ENCODE data around the gene C2CD2.
"Not testable (repeated sequence)": the region's sequence is repeated elsewhere in the genome, so short reads cannot be mapped to it uniquely, and the experiment has no call there.

Gene C2CD2

DNA sequence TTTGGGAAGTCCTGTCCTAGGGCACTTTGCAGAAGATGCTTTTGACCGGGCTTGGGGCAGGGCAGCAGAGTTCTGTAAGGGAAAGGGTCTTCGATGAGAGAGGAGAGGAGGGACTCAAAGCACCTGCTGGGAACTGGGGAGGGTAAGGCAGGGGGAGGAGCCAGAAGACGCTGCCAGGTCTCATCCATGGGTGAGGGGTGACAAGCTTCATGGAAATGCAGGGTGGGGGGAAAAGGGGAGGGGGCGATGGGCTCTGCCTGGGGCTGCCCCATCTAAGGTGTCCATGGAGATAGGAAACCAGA, 20.9 kb upstream of the C2CD2 start:
- no peak for DNase-seq (ENCODE audit: low read depth)

DNA sequence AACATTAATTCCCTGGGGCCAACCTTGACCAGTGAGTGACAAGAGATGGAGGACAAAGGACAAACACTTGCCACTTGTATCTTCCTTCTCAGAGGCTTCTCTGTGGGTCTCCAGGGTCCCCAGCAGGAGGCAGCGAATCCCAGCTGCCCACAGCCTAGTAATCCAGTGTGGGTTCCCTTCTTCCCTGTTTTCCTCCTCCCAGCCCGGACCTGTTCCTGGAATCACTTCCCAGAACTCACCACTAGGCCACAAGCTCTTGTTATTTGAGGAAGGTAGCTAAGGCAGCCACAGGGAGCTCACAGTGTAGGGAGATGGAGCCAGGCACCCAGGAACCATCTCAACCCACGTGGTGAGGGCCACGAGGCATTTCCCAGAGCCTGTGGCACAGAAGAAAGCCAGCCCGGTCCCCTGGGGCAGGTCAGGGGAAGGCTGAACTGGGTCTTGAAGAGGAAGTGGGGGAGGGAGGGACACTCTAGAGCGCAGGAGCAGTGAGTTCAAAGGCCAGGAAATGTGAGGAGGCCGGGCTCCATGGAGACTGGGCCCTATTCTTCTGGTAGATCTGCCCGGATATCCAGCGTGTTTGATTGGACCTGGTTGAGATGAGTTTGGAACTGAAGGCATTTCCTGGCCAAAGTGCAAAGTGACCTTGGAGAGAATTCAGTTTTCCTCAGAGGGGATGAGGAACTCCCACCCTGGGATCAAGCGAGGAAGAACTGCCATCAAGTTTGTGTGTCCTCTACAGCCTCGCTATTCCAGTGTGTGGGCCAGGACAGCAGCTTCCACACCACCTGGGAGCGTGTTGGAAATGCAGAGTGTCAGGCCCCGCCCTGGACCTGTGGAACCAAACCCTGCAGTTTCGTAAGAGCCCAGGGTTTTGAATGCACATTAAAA, 20.3 kb upstream of the C2CD2 start:
- DNase-seq (ENCODE audit: low read depth), result no peak

DNA sequence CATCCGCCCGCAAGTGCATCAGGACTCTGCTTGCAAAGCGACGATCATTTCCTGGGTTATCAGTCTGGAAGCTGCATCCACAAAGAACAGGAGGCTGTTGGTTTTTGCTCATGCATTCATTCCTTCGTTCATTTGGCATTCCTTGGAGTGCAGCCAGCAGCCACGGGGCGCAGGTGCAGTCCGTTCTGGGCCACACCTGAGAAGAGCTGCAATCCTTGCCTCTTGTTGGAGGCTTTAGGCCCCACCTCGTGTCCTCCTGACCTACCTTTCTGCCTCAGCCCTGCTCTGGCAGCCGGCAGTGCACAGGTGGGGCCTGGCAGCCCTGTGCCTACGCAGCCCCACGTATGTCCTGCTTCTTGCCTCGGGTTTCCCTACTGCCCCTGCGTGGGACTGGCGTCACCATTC, 19.6 kb upstream of the C2CD2 start:
- no peak for DNase-seq (ENCODE audit: low read depth)

DNA sequence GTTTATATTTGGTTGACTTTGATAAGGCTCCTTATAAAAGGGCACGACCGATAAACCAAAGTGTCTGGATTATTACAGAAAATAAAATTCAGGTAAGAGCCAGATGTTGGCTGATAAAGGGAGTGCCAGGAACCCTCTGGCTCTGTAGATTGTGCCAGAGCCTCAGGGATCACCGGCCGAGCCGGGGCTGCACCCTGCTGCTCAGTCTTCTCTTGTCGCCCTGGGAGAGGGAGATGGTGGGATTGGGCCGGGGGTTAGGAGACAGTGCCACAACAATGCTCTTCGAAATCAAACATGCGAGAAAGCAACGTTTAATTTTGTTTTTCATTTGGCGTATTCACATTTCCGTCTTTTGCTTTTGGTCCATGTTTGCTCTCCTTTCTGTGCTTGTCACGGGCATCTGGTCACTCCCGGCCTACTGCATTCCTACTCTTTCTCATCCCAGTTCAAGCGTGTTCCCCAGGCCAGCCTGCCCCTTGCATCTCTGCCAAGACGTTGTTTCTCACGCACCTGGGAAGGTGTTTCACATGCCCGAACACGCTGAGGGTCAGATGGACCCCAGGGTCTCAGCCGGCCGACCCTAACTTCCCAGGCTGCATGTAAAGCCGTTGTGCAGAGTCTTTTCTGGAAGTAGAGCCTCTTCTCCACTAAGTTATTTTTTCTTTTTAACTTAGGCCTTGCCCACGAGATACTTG, 18.8 kb upstream of the C2CD2 start:
- no peak for DNase-seq (ENCODE audit: low read depth)

DNA sequence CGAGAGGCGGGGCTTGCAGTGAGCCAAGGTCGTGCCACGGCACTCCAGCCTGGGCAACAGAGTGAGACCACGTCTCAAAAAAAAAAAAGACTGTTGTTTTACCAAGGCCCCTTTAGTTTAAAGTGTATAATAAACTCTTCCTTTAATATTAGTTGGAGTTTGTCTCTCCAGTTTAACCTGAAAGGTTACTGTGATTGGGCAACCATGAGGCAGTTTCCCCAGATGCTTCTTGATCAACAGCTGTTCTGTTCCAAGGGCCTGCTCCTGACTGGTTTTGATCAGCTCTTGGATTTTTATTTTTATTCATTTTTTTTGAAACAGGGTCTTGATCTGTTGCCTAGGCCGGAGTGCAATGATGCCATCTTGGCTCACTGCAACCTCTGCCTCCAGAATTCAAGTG, 18.1 kb upstream of the C2CD2 start:
- DNase-seq (ENCODE audit: low read depth), result no peak

DNA sequence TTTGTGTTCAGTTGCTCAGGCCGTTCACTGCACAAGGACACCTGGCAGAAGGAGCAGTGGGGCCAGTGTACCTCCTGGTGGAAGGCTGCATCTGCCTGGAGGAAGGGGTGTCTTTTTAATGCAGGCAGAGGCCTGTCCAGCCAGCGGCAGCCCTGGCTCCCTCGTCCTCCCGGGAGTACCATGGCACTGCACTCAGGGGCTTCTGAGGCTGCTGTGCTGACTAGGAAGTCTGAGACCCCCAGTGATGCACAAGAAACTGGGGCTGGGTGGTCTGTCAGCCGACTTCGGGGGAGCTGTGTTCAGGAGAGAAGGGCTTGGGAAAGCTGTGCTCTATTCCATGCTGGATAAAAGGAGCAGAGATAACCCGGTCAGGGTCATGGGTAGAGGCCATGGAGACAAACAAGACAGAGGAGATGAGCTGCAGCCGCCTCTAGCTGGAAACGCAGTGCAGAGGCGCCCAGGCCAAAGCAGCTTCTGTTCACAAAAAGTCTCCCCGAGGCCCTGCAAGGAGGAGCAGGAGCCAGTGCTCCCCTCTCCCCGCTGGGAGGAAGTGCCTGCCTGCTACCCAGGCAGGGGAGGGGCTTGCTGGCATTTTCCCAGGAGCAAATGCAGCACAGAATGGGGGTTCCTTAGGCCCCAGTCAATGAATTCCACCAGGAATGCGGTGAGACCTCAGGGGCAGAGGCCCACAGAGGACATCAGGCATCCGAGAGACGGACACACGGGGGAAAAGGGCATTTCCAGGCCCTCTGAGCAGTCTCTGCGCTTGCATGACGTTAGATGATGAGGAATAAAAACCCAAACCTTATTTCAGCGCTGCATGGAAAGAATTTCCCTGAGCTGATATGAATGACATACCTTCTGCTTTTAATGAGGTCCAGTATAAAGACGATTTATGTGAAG, 17.2 kb upstream of the C2CD2 start:
- DNase-seq (ENCODE audit: low read depth), result no peak

DNA sequence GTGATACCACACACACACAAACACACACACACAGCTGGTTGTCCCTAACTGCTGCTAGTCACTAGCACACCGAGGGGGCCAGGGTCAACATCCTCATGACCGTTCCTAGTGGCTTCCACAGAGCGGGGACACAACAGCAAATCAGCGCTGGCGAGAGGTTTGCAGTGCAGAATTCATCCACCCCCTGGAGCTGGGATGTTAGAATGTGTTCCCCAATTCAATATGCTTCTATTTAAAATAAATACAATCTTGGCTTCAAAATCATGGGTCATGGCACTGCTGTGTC, 16.2 kb upstream of the C2CD2 start:
- DNase-seq (ENCODE audit: low read depth), result no peak

DNA sequence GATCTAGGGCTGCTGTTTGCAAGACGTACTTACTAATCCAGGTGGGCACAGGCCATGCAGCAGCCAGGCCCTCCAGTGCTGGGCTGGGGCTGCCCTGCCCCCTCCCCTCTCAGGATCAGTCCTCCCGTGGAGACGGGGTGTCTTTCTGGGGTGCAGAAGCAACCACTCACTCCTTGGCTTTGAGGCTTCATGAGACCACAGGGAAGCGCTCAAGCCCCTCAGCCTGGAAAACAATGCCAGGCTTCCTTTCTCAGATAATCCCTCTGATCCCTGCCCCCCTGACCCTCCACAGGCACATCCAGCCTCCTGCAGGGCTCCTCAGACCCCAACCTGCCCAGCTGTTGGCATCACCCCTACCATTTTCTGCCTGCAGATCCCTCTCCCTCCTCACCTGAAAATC, 13.9 kb upstream of the C2CD2 start:
- no peak for DNase-seq (ENCODE audit: low read depth)

DNA sequence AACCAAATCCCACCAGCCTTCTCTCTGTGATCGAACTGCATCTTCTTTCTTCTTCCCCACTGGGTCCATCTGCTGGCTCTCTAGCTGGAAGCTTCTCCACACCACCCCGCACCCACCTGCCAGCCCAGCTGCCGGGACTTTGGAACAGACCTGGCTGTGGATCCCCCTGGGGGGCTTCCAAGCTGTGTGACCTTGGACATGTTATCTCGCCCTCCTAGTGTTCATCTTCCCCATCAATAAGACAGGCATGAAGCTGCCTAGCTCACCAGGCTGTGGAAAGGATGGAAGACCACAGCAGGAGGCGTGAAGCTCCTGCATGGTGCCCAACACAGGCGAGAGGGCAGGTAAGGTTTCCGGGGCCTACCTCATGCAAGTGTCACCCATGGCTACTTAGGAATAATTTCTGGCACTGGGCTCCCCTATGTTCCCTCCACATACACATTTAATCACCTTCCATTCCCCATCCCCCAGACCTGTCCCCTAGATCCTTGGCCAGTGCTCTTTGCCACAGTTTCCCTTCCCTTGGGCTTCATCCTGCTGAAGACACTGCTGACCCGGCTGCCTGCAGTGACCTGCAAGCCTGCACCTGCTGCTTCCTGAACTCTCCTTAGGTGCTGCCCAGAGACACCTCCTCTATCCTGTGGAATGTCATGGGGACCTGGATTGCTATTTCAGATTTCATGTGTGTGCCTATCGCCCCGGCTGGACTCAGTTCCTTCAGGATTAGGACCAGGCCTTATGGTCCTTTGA, 13.2 kb upstream of the C2CD2 start:
- DNase-seq (ENCODE audit: low read depth), result no peak

DNA sequence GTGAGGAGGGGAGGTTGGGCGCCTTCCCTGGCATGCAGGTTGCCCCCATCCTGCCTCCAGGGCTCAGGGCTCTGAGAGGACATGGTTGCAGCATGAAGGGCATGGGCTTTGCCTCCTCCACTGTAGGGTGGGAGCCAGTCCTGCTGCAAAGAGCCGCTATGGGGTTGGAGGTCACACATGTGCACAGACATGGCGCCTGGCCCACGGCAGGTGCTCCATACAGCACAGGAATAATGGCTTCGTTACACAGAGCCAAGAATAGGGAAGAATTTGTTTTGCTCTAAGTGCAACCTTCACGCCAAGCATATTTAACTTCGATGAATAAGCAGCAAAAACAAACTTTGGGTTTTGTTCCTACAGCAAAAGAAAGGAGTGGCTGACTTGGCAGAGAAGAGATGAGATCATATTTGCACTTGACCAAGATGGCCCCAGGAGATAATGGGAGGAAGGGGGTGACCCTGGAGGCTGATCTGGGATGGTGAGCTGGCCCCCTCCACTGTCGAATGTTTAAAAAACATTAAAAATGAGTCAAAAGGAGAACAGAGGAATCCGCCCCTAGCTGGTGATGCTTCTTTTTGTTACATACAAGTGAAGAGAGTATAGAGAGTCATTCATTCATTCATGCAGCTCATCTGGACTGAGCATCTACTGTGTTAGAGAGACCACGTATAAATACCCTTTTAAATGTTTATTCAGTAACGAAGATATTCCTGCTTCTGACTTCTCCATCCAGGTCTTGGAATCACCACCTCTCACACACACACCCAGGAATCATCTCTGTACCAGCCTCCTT, 12.4 kb upstream of the C2CD2 start:
- DNase-seq (ENCODE audit: low read depth), result no peak

DNA sequence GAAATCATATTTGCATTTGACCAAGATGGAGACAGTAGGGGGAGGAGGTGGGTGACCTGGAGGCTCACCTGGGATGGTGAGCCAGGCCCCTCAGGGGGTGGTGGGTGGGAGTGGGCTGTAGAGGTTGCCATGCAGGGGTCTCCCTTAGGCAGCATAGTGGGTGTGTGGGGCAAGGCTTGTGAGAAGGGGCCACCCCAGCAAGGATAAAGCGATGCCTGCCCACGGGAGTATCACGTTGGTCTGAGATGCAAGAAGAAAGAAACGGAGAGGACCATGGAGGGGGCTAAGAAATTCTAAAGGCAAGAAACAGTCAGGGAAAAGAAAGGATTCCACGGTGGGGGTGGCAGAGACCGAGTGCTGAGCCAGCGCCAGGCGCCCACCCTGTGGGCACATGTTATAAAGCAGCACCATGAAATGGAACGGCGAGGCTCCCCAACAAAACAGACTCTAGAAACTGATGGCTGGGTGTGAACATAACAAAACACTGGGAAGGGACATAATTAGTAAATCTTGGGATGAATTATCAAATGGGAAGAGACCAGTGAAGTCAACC, 11.7 kb upstream of the C2CD2 start:
- DNase-seq (ENCODE audit: low read depth), result no peak

DNA sequence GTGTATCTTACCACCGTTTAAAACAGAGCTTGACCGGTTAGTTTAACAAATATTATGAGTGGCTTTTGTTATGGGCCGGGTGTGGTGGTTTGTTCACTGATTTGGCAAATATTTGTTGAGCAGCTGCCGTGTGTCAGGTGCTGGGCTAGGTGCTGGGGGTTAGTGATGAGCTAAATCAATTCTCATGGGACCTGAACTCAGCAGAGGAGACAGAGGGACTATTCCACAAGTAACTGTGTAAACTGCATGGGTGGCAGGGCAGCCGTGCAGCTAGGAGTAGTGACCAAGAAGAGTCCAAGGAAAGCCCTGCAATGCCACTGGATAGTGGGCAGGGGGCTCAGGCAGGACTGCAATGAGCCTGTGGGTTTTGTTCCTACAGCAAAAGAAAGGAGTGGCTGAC, 11.2 kb upstream of the C2CD2 start:
- no peak for DNase-seq (ENCODE audit: low read depth)

DNA sequence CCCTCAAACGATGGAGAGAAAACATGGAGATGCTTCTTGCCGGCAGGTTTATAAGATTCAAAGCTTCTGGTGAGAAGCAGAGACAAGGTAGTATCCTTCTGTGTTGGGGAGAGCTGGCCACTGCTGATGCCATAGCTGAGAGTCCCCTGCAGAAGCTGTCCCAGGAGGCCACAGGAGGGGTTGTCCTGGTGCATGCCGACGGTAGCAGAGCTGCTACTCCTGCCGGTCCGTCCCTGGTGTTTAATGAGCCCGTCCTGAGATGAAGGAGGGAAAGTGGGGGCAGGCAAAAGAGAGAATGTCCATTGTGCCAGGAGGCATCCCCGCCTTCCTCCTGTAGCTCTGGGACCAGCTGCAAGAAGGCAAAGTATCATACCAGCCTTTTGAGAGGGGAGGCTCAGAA, 10.4 kb upstream of the C2CD2 start:
- DNase-seq (ENCODE audit: low read depth), result no peak

DNA sequence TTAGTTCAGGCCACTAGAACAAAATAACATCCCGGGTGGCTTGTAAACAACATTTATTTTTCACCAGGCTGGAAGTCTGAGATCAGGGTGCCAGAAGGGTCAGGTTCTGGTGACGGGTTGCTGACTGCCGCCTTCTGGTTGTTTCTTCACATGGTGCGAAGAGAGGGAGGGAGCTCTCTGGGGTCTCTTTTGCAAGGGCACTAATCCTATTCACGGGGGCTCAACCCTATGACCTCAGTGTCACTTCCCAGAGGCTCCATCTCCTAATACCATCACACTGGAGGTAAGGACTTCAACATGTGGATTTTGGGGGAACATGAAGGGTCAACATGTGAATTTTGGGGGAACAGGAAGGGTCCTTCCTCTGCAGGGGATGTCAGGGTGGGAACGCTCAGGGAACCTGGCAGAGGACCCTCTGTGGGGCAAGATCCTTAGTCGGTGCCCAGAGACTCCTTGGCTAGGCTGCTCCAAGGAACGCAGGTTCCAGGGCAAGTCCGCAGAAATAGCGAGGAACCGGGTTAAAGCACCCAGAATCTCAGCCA, 8.7 kb upstream of the C2CD2 start:
- DNase-seq (ENCODE audit: low read depth), result no peak

DNA sequence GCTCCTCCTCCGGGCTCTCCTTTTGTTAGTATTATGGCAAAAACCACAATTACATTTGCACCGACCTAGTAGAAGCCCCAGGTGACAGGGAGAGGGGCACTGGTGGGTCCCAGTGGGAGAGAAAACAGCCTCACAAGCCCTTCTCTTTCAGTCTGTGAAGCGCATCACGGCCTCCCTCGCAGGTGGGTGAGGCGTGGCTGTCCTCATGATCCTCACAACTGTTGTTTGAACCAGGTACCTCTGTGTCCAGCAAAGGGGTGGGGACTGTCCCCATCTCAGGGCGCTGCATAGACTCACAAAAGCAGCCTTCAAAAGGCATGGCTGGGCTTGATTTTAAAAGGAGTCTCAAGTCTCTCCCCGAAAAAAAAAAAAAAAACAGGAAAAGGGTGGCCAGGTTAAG, 7.9 kb upstream of the C2CD2 start:
- DNase-seq (ENCODE audit: low read depth), result no peak

DNA sequence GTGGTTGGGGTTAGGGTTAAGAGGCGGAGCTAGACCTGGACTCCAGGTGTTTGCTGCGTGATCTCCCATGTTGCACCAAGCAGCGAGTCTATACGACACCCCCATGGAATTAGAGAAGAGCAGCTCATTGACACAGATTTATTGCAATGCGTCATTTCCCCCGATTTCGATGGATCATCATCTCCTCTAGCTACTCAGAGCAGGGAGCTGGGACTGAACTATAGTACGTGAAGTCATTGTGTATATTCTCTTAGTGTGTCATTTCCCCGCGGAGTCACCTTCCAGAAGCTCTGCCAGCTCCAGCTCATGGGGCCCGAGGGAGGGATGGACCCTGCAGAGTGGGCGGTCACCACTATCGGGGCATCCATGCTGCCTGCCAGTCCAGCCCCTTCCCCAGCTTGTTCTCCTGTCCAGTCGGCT, 7.5 kb upstream of the C2CD2 start:
- no peak for DNase-seq (ENCODE audit: low read depth)

DNA sequence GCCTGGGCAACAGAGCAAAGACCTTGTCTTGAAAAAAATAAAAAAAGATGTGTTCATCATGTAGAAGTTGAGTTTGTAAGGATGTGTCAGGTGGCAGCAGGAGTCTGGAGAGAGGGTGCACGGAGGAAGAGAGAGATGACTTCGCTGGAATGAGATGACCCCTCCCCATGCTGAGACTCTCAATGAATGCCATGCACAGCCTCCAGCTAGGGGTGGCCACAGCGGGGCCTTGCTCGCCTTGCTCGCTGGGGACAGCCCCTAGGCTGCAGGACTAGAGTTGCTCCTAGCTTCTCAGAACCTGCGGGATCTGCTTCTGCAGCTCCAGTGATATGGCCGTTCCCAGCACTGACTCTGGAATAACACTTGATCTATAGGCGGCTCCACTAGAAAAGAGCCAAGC, 6.6 kb upstream of the C2CD2 start:
- DNase-seq (ENCODE audit: low read depth), result no peak

DNA sequence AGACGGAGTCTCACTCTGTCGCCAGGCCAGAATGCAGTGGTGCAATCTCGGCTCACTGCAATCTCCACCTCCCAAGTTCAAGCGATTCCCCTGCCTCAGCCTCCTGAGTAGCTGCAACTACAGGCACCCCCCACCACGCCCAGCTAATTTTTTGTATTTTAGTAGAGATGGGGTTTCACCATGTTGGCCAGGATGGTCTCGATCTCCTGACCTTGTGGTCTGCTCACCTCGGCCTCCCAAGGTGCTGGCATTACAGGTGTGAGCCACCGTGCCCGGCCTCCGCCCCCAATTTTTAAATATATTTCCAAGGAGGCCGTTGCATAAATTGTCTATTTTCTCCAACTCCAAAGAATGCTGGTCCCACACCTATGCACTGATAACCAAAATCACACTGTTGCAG, 5.9 kb upstream of the C2CD2 start:
- DNase-seq (ENCODE audit: low read depth), result not testable (repeated sequence)

DNA sequence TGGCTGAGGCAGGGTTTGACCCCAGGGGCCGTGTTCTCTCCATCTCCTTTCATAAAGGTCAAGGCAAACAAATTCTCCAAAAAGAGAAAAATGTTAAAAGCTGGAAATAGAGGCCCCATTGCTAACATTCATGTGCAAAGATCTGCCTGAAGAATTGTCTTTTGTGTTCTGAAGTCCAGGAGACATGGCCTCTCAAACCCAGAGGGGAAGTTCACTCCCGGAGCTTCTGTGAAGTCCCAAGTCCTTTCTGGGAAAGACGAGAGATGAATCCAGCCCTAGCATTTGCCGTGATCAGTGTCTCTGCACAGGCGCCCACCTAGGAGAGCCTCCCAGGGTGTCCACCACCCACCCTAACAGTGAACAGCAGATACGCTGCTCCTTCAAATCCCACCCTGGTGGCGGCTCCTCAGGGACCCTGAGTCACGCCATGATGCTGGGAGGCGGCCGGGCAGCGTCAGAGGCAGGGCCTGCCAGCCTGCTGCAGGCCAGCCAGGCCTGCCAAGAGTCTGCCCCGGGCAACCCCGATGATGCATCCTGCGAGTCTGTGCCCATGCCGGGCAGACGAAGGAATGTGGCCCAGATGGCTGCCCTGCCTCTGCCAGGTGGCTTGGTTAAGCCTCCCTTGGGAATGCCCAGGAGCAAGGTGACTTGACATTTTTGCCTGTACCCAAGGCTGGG, 5.2 kb upstream of the C2CD2 start:
- no peak for DNase-seq (ENCODE audit: low read depth)

Measured in activated T-cell treated with anti-CD3 and anti-CD28 coated beads for 48 hours (primary cell).